ENCODE measurements around the gene MAGEA3.
"Not testable (repeated sequence)": the region's sequence is repeated elsewhere in the genome, so short reads cannot be mapped to it uniquely, and the experiment has no call there.

MAGEA3 gene

GRCh38 chrX:152736528-152736927 is 37.9 kb downstream of the MAGEA3 start:
- DNase-seq = not testable (repeated sequence)

GRCh38 chrX:152738560-152738959 is 40.0 kb downstream of the MAGEA3 start:
- no peak for DNase-seq

Data from DMS79 treated with DMSO at 0.1 percent for 48 hours (cell line).